UCSD-AML1 (cell line): ENCODE measurements around the gene MYO1D.
"Not testable (repeated sequence)": the region's sequence is repeated elsewhere in the genome, so short reads cannot be mapped to it uniquely, and the experiment has no call there.

Experiments
- DNase-seq: peaks from one replicate; lab custom pipeline; 2025; ENCODE audit not compliant: unreplicated experiment; lab: John Stamatoyannopoulos, UW

MYO1D gene

DNA sequence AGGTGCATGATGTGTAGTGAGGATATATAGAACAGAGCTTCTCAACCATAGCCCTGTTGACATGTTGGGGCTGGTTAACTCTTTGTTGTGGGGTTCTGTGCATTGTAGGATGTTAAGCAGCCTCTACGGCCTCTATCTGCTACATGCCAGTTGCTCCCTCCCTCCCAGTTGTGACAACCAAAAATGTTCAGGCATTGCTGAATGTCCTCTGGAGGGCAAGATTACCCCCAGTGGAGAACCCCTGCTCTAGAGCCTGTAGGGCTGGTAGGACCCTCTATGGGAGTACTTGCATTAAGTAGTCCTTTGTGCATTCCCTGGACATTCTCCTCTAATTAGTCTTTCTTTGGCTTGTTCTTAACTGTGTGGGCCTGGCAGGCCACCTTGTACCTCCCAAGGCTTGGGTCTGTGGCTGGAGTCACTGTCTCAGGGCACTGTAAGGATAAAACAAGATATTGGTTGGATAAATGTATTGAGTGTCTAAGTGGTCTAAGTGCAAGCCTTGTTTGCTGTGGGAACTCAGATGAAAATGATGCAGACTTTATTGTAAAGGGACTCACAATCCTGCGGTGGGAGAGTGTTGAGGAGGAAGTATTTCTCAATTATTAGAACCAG, 19.8 kb upstream of the MYO1D start:
- DNase-seq: no peak

DNA sequence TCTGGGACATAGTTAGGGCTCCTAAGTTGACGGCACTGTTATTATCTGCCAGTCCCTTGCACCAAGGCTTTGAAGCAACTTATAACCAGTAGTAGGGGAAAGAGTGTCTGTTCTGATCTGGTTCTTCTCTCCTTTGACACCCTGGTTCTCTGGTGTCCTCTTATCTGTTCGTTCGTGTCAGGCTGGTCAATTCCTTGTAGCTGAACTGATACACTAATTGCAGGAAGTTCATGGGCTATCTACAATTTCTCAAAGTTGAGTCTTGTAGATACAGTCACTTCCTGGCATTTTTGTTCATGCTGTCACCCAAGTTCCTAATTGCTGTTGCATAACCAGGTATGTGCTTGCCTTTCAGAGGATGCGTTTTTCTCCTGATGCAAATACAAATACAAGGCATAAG, 17.3 kb upstream of the MYO1D start:
- DNase-seq: no peak

DNA sequence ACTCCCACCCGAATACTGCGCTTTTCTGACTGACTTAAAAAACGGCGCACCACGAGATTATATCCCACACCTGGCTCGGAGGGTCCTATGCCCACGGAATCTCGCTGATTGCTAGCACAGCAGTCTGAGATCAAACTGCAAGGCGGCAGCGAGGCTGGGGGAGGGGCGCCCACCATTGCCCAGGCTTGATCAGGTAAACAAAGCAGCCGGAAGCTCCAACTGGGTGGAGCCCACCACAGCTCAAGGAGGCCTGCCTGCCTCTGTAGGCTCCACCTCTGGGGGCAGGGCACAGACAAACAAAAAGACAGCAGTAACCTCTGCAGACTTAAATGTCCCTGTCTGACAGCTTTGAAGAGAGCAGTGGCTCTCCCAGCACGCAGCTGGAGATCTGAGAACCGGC, 10.5 kb upstream of the MYO1D start:
- DNase-seq: not testable (repeated sequence)

DNA sequence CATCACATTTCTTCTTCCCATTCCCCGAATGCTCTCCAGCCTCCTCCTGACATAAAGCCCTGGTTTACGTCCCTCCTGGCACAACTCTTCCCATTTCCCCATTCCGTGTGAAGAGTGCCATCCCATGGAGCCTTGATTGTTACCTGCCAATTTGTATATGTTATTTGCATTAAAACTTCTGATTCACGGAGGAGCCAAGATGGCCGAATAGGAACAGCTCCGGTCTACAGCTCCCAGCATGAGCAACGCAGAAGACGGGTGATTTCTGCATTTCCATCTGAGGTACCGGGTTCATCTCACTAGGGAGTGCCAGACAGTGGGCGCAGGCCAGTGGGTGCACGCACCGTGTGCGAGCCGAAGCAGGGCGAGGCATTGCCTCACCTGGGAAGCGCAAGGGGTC, 10.0 kb upstream of the MYO1D start:
- DNase-seq: not testable (repeated sequence)

DNA sequence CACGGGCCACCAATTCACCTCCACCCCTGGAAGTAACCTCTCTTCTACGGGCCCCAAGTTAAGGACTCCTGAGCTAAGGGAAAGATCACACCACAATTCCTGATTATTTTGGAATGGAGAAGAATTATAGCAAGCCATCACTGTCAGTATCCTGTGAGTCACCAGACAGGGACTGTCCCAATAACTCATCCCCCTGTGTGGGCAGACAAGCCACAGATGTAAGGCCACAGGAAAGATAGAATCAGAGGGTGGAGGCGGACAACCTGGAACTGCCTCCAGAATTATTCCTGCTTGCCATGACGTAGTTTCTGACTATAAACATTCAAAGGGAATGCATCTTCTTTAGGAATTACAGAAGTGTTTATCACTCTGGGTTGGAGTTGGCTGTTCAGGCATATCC, 5.8 kb upstream of the MYO1D start:
- DNase-seq: no peak

DNA sequence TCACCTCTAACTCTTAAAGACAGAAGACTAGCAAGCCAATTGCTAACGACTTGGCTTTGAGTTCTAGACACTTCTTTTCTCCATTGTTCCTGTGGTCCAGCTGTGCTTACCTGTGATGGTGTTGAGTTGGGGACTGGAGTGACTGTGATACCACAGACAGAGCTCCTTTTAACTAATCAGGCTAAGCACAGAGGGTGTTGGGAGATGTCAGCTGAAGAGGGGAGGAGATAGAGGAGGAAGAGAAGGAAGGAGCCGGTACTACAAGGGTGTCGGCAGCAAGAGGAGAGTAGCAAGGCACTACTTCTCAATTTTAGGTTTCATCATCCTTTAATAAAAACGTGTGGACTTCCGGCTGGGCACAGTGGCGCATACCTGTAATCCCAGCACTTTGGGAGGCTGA, 5.1 kb upstream of the MYO1D start:
- no peak for DNase-seq

DNA sequence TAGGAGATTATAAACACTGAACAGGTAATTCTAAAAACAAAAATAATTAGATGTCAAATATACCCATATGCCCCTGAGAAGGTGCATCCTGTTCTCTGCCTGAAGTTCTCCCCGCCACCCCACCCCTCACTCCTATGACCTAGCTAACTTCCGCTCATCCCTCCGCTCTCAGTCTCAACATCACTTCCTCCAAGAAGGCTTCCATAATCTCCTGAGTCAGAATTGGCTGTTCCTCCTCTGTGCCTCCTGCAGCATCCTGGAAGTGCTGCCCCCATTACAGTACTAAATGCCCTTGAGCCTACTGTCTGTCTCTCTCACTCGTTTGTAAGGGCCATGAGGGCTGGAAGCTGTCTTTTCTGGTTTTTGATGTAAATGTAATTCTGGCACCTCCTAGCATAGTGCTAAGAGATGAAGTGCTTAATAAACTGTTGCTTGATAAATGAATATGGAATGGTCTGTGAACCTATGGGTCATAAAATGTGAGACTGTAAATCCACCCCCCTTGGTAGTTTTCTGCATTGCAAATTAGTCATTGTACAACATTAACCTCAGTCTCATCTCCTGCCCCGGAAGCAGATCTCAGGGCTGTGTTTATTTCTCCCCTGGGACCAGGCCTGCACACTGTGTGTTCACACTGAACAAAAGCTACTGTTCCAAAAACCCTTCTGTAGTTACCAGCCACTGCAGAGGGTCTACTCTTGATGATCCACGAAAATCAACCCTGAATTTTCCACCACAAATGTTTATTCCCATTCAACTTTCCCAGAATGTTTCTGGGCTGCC, 3.9 kb upstream of the MYO1D start:
- no peak for DNase-seq

DNA sequence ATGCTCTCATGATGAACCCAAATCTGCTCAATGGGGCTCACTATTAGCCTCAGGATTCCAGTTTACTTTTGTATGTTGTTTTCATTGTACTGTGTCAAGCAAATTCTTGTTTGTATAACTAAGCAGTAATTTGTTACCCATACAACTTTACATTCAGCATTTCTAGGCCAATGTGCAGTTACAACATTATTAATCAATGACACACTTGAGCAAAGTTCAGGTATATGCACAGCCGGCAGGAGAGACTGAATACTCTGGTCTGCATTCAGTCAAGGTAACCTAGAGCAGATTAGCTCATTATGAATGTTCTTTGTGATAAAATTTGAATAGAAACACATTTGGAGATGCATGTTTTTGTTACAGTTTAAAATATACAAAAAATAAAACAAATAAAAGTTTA, 2.2 kb upstream of the MYO1D start:
- no peak for DNase-seq

DNA sequence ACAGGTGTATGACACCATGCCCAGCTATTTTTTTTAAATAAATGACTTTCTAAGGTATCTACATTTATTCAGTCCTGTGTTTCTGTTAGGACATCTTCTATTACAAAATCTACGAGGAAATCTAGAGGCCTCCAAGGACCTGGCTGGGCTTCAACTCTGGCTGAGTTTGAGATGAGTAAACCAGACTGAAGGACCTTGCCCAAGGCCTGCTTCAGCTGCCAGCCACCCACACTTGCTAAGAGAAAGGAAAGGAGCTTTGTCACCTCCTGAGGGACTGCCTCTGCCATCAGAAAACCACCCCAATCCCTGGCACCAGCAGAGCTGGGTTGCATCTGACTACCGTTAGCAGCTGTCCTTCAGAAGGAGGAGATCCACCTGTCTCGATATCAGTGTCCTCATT, 1.3 kb upstream of the MYO1D start:
- DNase-seq: no peak

DNA sequence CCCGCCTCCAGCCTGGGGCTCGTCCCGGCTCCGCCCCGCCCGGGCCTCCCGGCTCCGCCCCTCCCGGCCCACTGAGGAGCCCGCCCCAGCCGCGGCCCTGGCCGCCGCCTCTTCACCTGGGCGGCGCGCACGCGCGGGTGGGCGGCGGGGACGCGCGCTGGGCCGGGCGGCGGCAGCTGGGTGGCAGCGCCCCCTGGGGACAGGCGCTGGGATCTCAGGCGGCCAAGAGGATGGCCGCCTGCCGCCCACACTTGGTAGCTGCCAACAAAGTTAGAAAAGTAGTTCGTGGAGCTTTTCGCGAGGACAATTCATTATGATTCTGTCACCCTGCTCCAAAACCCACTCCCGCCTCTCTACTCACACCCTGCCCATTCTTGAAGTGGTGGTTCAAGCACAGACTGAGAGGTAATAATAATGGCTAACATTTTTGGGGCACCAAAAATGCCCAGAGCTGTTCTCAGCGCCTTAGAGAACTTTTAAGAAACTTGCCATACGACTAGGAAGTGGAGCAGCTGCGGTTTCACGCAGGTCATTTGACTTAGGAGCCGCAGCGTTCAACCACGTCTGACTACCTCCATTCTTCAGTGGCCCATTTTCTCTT, 340 bp upstream of the MYO1D start:
- DNase-seq: peak; percentile 88

DNA sequence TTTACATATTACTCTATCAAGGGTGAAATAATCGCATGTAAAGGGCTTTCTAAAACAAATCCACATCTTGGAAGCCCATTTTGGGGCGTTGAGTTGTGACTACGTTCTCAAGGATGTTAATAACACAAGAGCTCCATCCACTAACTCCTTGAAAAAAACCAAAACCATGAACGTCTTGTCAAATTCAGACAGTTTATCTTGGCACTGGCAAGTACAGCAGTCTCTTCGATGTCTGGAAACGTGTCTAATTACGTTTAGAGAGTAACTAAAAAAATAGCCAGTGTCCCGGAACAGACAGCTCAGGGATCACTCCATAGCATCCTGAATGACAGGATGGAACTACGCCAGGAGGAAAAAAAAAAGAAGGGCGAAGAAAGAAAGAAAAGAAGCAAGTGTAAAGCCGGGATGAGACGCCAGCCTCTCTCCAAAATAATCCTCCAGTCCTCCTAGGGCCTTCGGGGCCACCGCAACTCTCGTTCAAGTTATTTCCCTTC, 954 bp downstream of the MYO1D start:
- DNase-seq: no peak

DNA sequence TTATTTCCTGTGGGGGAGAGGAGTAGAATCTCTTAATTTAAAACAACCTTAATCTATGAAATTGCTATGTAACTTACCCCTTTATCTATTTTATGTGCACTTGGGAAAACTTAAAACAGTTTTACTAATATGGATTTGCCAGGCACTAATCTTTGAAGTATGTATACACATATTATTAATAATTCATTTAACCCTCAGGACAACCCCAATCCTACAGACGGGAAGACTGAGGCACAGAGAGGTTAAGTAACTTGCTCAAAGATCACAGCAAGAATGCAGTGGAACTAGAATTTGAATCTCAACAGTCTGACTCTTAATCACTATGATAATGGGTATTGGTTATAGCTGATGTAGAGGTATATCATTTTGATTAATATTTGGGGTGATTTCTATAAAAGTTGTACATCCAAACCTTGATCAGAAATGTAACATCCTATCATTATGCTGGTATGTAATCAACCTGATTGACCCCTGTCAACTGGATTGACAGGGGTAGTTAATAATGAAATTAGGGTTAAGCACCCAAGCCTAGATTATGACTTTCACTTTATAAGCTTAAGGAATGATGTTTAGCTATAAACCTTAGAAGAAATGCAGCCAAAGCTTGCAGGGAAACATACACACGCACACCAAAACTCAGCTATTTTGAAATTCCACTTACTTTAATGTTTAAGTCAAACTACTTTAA, 1.6 kb downstream of the MYO1D start:
- no peak for DNase-seq

DNA sequence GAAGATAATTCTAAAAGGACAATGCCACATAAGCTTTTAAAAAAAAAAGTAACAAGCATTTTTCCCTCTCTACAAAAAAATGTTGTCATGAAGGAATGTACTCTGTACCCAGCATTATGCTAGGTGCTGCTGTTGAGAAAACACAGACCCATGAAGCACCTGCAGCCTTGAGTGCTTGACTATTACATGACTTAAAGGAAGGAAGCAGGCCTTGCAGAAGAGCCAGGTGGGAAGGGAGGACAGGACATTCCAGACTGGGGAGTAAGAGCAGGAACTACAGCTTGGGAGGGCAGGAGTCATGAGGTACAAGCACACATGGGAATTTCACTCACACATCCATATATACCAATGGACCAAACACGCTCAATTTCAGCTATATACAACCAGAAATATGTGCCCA, 3.8 kb downstream of the MYO1D start:
- DNase-seq: no peak

DNA sequence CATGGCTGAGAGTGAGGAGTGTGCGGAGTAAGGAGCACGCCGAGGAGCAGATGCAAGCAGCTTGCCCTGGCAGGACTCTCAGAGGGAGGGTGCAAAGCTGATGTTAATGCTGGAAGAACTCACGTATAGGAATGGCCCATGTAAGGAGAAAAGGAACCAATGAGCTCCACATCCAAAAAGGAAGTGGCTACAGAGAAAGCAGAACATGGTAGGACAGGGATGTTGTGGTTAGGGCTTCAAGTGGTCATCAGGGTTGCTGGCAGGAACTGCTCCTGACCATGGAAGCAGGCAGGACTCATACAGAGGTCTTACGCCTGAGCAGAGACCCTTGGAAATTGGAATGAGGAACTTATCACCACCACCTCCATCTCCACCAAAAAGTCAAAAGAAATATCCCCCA, 5.2 kb downstream of the MYO1D start:
- no peak for DNase-seq

DNA sequence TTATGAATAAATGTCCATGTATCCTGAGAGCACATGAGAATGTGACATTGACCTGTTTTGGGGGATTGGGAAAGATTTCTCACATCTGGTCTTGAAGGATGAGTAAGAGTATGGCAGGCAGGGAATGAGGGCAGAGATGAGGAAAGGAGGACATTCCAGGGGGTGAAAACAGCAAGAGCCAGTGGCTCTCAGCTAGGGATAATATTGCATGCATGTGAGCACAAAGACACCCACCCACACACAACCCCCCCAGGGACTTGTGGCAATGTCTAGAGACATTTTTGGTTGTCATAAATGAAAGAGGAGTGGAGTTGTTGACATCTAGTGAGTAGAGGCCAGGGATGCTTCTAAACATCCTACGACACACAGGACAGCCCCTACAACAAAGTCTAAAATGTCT, 6.0 kb downstream of the MYO1D start:
- no peak for DNase-seq

DNA sequence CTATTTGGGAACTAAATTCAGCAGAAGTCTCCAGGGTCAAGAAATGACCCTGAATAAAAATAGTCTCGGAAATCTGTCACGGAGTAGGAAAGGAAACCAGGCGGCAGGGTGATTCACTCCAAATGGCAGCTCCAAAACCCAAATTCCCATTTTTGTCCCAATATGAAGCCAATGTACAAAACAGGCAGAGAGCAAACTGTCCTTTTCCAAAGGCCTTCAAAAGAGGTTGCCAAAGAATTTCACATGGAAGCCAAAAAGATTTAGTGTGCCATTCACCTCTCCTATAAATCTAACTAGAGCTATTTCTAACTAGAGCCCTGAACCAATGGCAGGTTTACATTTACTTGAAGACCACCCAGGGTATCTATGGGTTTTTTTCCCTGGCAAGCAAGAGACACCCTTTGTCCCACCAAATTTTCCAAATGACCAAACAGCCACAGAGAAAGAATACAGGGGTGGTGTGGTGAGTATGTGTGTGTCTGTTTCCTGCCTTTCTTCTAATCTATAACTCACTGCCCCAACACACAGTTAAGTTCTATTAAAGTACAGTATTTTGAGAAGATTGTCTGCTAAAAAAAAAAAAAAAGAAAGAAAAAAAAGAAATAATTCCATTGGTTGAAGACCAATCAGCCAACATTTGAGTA, 6.8 kb downstream of the MYO1D start:
- DNase-seq: no peak

DNA sequence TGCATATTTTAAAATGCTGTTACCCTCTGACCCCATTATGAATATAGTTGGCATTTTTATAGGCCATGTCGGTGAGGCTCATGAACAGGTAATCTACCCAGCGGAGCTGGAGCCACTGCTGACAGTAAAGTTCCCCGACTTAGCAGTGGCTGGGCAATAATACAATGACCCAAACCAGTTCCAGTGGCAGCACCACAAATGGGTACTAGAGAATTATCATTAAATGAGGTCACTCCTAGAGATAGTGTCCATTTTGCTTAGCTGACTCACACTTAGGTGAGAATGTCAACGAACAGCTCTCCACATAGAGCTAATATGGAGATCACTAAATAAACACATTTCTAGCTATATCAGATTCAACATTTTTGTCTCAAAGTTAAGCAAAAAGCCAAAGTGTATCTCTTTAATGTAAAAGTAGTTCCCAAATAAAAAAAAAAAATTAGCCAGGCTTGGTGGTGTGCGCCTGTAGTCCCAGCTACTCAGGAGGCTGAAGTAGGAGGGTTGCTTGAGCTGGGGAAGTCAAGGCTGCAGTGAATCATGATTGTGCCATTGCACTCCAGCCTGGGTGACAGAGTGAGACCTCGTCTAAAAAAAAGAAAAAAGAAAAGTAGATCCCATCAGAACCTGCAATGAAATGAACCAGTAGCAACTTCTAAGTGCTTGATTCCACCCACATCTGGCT, 7.4 kb downstream of the MYO1D start:
- no peak for DNase-seq

DNA sequence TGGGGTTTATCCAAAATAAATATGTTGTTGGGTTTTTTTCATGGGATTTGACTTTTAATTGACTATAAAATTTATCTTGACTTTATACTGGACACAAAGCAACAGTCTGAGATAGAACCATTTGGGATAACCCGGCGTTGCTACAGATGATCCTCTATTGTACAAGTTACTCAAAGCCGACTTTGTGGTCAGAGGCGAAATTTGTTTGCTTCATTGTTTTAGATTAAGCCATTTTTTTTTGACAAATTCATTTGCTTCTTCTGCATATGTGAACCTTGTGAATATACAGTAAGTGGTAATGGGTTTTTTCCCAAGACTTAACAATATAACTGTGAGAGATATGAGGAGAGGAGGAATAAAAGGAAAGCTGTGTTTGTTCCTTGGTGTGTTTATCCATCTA, 11.8 kb downstream of the MYO1D start:
- DNase-seq: no peak

DNA sequence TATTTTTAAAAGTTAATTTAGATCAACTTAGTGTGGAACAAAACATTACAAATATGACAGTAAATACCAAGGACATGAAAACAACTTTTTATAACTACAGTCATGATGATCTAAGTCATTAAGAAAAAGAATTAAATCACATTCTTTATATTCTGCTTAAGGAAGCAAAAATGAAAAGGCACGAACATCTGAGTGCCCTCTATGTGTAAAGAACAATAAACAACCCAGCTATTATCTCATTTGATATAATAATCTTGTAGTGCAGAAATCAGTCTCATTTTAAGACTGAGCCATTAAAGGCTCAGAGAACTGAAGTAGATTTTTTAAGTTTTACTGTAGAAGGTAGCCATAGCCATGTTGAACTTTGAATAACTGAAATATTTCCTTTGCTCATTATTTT, 13.4 kb downstream of the MYO1D start:
- DNase-seq: no peak

DNA sequence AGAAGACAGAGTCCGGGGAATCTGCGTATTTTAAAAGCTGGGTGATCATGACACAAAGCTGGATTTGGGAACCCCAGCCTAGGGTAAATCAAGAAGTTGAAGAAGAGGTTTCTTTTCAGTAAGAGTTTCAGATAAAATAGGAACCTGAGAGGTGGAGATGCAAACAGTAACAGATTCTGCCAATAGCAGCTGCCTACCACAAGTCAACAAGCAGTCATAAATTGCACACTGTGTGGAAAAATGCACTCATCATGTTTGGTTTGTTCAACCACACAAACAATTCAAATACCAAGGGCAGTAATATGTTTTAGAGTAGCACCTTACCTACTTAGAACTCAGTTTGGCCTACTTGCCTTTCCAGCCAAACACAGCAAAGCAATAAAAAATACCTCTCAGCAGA, 14.0 kb downstream of the MYO1D start:
- no peak for DNase-seq

DNA sequence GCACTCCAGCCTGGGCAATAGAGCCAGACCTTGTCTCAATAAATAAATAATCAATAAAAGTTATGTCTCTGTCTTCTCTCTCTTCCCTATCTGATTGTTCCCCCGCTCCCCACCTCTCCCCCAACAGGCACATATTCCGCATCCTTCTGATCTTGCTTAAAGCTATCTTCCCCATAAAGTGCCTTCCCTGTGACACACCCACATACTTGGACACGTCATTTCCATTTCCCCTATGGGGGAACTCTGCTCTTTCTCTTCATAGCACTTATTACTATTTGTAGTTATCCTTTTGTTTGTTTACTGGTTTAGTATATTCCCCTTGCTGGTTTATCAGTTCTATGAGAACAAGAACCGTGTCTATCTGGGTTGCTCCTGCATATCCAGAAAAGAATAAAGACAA, 14.9 kb downstream of the MYO1D start:
- DNase-seq: no peak
